Transverse colon (tissue), 4 donors: ENCODE measurements around the gene ZBTB5.

Experiments
- EP300 ChIP-seq: sonication (generic); formaldehyde crosslinking; IDR thresholded peaks from one replicate; pipeline ENCODE4 v1.6.1; 2017; ENCODE audit warnings: antibody characterized with exemption, low read depth
- POLR2A ChIP-seq: fragments of 450-650 bp; IDR thresholded peaks from one replicate; pipeline ENCODE4 v1.6.1; 2016; ENCODE audit warnings: antibody characterized with exemption, mild to moderate bottlenecking, moderate library complexity
- POLR2AphosphoS5 ChIP-seq, 3 donors: sonication (generic); formaldehyde crosslinking; IDR thresholded peaks; one replicate each; pipeline ENCODE4 v1.6.1; 2016; ENCODE audit warnings: antibody characterized with exemption in 3 of 3
- TF ChIP-seq, protein P1 (sequence below), 5 experiments: fragments of 200-600 bp in 3 of 5; fragments of 450-650 bp in 2 of 5; sonication (generic) in 3 of 5; IDR thresholded peaks; 1 replicate in 2 of 5; 2 replicates in 3 of 5; pipeline ENCODE4 v1.5.1; 2016 to 2017; ENCODE audit warnings: antibody characterized with exemption in 5 of 5, inconsistent platforms in 3 of 5, mild to moderate bottlenecking in 2 of 5, moderate library complexity in 1 of 5

DNA sequence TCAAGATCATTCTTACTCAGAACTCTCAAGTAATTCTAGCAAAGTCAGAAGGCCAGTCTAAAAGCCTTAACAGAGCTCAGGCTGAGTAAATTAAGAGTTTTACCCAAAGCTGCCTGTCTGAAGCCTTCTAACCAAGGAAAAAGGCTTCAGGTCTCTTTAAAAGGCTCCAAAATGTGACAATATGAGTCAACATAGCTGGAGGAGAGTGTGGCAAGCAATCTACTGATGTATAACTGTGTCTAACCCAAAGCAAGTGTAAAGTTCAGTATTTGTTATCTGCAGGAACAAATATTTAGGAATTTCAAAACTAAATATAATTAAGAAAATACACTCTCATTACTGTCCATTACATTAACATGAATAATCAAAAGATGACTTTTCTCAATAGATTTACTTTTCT lies 11.0 kb downstream of the ZBTB5 start:
- TF ChIP-seq, protein P1, sequence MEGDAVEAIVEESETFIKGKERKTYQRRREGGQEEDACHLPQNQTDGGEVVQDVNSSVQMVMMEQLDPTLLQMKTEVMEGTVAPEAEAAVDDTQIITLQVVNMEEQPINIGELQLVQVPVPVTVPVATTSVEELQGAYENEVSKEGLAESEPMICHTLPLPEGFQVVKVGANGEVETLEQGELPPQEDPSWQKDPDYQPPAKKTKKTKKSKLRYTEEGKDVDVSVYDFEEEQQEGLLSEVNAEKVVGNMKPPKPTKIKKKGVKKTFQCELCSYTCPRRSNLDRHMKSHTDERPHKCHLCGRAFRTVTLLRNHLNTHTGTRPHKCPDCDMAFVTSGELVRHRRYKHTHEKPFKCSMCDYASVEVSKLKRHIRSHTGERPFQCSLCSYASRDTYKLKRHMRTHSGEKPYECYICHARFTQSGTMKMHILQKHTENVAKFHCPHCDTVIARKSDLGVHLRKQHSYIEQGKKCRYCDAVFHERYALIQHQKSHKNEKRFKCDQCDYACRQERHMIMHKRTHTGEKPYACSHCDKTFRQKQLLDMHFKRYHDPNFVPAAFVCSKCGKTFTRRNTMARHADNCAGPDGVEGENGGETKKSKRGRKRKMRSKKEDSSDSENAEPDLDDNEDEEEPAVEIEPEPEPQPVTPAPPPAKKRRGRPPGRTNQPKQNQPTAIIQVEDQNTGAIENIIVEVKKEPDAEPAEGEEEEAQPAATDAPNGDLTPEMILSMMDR (IDR thresholded peaks at IDR 0.05), result no peak
- TF ChIP-seq POLR2AphosphoS5 (IDR thresholded peaks at IDR 0.05), result no peak
- no peak for TF ChIP-seq POLR2A
- TF ChIP-seq EP300, result no peak
